ACC112 (cell line): ENCODE data around the gene DYNLT4.
A peak's percentile ranks its signal among the peaks of the same experiment; 100 is the strongest.

ENCODE experiments used
- H2AFZ ChIP-seq: fragments of 200-600 bp; sonication (generic); one replicate; pipeline ENCODE4 v1.6.0; 2017; ENCODE audit warnings: antibody characterized with exemption, low read length; ENCODE audit not compliant: unreplicated experiment
- H3K27ac ChIP-seq: fragments of 200-600 bp; sonication (generic); 2 replicates; pipeline ENCODE4 v1.5.1; 2014; ENCODE audit warnings: low read depth, mild to moderate bottlenecking, antibody characterized with exemption, low read length, moderate library complexity
- H3K27me3 ChIP-seq: fragments of 200-600 bp; sonication (generic); 2 replicates; pipeline ENCODE4 v1.6.1; 2014; ENCODE audit warnings: mild to moderate bottlenecking, antibody characterized with exemption, low read length, moderate library complexity, mixed read lengths; ENCODE audit not compliant: insufficient read depth
- H3K36me3 ChIP-seq: fragments of 200-600 bp; sonication (generic); 2 replicates; pipeline ENCODE4 v1.6.1; 2016; ENCODE audit warnings: mild to moderate bottlenecking, antibody characterized with exemption, low read length, moderate library complexity, mixed read lengths; ENCODE audit not compliant: insufficient read depth
- H3K4me1 ChIP-seq: fragments of 200-600 bp; sonication (generic); one replicate; pipeline ENCODE4 v1.6.1; 2016; ENCODE audit warnings: low read length, mixed read lengths; ENCODE audit not compliant: insufficient read depth, unreplicated experiment, control insufficient read depth
- H3K4me3 ChIP-seq: fragments of 200-600 bp; sonication (generic); 2 replicates; pipeline ENCODE4 v1.5.1; 2014; ENCODE audit warnings: mild to moderate bottlenecking, low read depth, low read length
- H3K79me2 ChIP-seq: fragments of 200-600 bp; sonication (generic); one replicate; pipeline ENCODE4 v1.6.0; 2016; ENCODE audit warnings: low read length; ENCODE audit not compliant: control insufficient read depth, unreplicated experiment, insufficient read depth

DYNLT4 gene, protein sequence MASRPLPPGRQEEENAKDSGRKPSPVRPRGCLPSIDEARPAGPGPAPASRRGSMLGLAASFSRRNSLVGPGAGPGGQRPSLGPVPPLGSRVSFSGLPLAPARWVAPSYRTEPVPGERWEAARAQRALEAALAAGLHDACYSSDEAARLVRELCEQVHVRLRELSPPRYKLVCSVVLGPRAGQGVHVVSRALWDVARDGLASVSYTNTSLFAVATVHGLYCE

DNA sequence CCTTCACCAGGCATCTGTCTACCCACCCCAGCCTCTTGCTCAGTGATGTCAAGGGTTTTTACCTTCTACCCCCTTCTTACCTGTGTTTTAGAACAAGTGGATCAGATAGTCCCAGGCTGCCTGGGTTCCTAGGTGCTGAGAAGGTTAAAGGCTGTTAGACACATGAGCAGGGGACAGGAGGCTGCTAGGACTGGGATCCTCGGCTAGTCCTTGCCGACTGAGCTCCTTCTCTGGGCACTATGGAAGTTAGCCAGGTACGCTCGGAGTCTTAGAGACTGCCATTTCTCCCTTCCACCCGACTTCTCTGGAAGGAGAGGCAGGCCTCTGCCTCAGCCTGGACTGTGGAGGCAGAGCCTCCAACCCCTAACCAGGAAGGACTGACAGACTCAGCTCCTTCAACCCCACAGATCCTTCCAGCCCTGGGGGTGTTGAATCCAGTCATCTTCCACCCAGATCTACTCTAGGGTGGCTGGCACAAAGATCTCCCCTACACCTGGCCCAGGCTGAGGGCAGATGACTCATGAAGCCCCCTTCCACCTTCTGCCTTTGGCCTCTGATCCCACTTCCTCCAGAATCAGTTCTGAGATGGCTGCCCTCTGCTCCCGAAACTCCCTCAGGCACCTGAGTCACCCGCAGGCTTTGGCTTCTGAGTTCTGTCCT, at the start of gene DYNLT4:
DYNLT4 (minus strand) TSS at position 648 of the 660 bp plus-strand sequence. CDS start 683 bp downstream, outside the sequence.
- H2AFZ ChIP-seq: no peak within 1 kb of the TSS
- peaks cover 23% of the 10 kb centered on the region; the same call in 1 of the 2 replicates for H3K36me3 ChIP-seq
- peak within 1 kb of the TSS; percentile 72 for H3K4me3 ChIP-seq
- no peaks in the 10 kb centered on the region for H3K27me3 ChIP-seq
- H3K4me1 ChIP-seq: peaks cover 79% of the 10 kb centered on the region
- H3K27ac ChIP-seq: peak within 1 kb of the TSS; percentile 99
- H3K79me2 ChIP-seq: peaks cover 39% of the 10 kb centered on the region

DNA sequence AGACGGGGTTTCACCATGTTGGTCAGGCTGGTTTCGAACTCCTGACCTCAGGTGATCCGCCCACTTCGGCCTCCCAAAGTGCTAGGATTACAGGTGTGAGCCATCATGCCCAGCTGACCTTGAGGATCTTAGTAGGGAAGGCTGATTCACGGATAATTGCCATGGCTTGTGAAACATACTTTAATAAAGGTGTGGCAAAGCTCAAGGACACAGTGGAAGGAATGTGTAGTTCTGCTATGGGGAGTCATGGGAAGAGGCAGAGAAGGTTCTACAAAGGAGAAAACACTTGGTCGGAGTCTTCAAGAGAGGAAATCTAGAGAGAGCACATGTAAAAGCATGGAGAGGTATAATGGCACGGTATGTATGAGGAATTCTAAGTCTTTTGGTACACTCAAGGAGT, 48.6 kb upstream of the DYNLT4 start:
- no peaks in the 10 kb centered on the region; the same call in 1 of the 2 replicates for H3K36me3 ChIP-seq
- H3K79me2 ChIP-seq: no peaks in the 10 kb centered on the region
- no peak overlapping the region for H3K27ac ChIP-seq

DNA sequence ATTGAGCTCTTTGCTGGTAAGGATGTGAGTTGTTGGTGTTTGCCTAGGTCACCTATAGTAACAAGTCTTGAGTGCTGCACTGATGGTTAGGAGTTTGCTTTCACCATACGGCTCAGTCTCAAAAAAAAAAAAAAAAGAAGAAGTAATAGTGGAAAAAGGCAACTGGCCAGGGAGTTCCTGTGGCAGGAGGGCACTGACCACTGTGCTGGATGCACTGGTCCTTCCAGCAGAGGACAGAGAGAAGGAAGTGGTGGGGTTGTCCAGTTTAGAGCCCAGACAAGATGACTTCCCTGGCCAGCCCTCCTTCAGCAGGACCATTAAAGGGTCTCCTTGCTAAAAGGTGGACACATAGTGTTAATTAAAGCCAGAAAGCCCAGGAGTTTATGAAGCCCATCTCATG, 47.8 kb upstream of the DYNLT4 start:
- no peaks in the 10 kb centered on the region for H3K4me1 ChIP-seq
- no peaks in the 10 kb centered on the region; the same call in 1 of the 2 replicates for H3K36me3 ChIP-seq
- no peak overlapping the region for H3K27ac ChIP-seq
- no peak overlapping the region for H2AFZ ChIP-seq
- no peak overlapping the region for H3K4me3 ChIP-seq
- no peaks in the 10 kb centered on the region for H3K27me3 ChIP-seq
- H3K79me2 ChIP-seq: no peaks in the 10 kb centered on the region

More for the DNA sequence above, 48.6 kb upstream of the DYNLT4 start:
- Histone ChIP-seq H2AFZ (no peak overlapping the region), H3K27me3 (no peaks in the 10 kb centered on the region), H3K4me3 (no peak overlapping the region), H3K4me1 (no peaks in the 10 kb centered on the region)

DNA sequence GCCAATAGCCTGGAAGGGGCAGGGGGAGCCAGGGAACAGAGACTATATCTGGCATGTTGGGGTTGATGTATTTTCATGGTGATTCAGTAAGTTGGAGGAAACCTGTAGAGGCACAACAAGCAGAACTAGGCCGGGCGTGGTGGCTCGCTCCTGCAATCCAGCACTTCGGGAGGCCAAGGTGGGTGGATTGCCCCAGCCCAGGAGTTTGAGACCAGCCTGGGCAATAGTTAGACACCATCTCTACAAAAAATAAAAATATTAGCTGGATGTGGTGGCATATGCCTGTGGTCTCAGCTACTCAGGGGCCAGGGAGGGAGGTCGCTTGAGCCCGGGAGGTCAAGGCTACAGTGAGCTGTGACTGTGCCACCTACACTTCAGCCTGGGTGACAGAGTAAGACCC, 46.0 kb upstream of the DYNLT4 start:
- H2AFZ ChIP-seq: no peak overlapping the region
- no peaks in the 10 kb centered on the region for H3K4me1 ChIP-seq
- no peak overlapping the region for H3K27ac ChIP-seq
- H3K4me3 ChIP-seq: no peak overlapping the region
- no peaks in the 10 kb centered on the region; the same call in 1 of the 2 replicates for H3K36me3 ChIP-seq
- no peaks in the 10 kb centered on the region for H3K79me2 ChIP-seq
- no peaks in the 10 kb centered on the region for H3K27me3 ChIP-seq

DNA sequence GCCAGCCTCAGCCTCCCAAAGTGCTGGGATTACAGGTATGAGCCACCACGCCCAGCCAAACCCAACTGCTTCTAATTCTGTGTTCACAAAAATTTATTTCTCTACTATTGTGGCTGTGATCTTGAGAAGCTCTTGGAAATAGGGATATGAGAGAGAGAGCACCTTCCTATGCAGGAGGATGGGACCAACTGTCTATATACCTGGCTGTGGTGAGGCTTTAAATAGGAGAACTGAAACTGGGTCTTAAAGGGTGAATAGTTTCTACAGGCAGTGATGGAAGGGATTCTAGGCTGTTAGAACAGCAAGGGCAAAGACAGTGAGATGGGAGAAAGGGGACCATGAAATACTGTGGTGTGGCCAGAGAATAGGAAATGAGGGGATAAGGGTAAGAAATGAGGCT, 44.2 kb upstream of the DYNLT4 start:
- Histone ChIP-seq H3K27ac (no peak overlapping the region), H3K4me1 (no peaks in the 10 kb centered on the region), H2AFZ (no peak overlapping the region), H3K79me2 (no peaks in the 10 kb centered on the region), H3K4me3 (no peak overlapping the region), H3K27me3 (no peaks in the 10 kb centered on the region), H3K36me3 (no peaks in the 10 kb centered on the region; the same call in 1 of the 2 replicates)

DNA sequence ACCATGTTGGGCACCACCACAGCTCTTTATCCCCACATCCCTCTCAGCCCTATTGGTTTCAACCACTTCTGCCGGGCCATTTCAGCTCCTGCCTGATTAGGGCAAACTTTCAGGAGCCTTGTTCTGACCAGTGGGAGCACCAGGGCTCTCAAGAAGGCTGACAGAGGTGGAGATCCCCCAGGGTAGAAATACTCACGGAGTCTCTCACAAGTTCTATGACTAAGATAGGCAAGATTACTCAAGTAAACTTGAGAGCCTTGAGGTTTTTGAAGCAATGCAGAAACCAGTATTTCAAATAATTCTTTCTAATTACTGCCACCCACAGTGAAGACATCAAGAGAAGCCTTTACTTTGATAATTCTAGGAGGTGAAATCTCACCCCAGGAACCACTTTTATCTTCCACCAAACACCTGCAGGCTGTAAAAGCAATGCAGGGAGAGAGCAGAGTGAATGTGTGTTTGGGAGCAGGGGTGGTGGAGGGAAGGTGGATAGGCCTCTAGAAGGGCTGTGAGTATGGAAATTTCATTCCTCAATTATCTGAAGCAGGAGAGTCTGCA, 42.5 kb upstream of the DYNLT4 start:
- H3K79me2 ChIP-seq: no peaks in the 10 kb centered on the region
- H3K36me3 ChIP-seq: no peaks in the 10 kb centered on the region; the same call in 1 of the 2 replicates
- no peaks in the 10 kb centered on the region for H3K27me3 ChIP-seq
- no peaks in the 10 kb centered on the region for H3K4me1 ChIP-seq
- H3K4me3 ChIP-seq: no peak overlapping the region
- H2AFZ ChIP-seq: no peak overlapping the region
- no peak overlapping the region for H3K27ac ChIP-seq

DNA sequence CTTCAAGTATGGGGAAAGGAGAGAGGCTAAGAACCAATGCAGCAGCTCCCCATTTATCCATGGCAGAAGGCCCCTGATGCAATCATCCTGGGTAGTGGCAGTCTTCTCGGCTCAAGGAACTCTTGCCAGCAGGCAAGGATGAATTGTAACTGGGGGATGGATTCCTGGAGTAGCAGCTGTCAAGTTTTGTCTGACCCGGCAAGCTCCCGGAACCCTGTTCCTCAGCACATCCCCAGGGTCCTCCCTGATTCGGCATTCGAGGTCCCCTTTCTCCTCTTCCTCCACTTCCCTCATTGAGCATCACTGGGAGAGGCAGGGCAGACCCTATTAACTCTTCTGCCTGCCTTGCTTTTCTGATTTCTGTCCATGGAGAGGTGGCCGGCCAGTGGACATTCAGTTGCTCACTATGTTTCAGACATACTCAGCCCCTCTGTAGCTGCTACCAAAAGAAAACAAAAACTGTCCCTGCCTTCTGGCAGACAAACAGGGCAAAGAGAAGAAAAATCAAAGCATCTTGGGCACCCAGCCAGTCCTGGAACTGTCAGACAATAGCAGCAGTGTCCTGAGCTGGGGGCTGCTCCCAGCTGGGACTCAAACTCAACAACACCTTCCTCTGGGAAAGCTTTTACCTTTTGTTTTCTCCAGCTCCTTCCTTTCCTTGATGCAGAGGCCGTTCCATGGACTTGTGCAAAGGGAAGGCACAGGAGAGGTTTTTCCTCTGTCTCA, 41.5 kb upstream of the DYNLT4 start:
- Histone ChIP-seq H3K4me1 (no peaks in the 10 kb centered on the region), H3K4me3 (no peak overlapping the region), H3K27ac (no peak overlapping the region), H3K36me3 (no peaks in the 10 kb centered on the region; the same call in 1 of the 2 replicates), H3K27me3 (no peaks in the 10 kb centered on the region), H2AFZ (no peak overlapping the region), H3K79me2 (no peaks in the 10 kb centered on the region)

DNA sequence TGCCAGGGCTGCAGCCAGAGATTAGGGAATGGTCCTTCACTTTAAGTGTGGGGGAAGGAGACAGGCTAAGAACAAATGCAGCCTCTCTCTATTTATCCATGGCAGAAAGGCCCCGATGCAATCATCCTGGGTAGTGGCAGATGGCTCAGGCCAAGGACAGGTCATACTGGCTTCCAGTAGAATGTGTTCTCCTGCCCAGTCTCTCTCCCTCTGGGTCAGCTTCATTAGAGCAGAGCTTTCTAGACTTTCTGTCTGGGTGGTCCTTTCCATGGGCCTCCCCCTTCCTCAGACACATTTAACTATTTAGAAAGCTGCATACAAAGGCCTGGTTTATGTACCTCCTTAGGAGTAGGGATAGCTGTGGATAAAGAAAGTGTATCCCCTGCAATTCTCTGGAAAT, 40.7 kb upstream of the DYNLT4 start:
- Histone ChIP-seq H3K36me3 (no peaks in the 10 kb centered on the region; the same call in 1 of the 2 replicates), H3K27me3 (no peaks in the 10 kb centered on the region)

DNA sequence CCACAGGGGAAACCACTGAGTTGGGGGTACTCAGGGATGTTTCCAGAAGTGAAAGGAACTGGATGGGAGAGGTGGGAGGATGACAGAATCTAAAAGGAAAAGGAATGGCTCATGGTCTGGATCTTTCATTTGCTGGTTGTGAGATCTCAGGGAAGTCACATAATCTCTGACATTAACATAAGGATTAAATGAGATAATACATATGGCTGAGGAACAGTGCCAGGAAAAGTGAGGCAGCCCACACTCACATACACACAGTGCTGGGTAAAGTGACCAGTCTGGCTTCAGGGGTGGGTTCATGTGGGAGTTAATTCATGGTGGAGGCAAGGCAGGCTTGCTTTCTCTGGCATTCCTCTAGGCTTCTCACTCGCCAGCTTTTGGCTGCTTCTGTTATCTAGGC, 39.8 kb upstream of the DYNLT4 start:
- Histone ChIP-seq H2AFZ (no peak overlapping the region), H3K27me3 (no peaks in the 10 kb centered on the region), H3K4me3 (no peak overlapping the region), H3K4me1 (no peaks in the 10 kb centered on the region), H3K36me3 (no peaks in the 10 kb centered on the region; the same call in 1 of the 2 replicates), H3K27ac (no peak overlapping the region), H3K79me2 (no peaks in the 10 kb centered on the region)

More for the DNA sequence above, 40.7 kb upstream of the DYNLT4 start:
- no peak overlapping the region for H3K4me3 ChIP-seq
- no peaks in the 10 kb centered on the region for H3K4me1 ChIP-seq
- no peaks in the 10 kb centered on the region for H3K79me2 ChIP-seq
- H3K27ac ChIP-seq: no peak overlapping the region
- no peak overlapping the region for H2AFZ ChIP-seq

DNA sequence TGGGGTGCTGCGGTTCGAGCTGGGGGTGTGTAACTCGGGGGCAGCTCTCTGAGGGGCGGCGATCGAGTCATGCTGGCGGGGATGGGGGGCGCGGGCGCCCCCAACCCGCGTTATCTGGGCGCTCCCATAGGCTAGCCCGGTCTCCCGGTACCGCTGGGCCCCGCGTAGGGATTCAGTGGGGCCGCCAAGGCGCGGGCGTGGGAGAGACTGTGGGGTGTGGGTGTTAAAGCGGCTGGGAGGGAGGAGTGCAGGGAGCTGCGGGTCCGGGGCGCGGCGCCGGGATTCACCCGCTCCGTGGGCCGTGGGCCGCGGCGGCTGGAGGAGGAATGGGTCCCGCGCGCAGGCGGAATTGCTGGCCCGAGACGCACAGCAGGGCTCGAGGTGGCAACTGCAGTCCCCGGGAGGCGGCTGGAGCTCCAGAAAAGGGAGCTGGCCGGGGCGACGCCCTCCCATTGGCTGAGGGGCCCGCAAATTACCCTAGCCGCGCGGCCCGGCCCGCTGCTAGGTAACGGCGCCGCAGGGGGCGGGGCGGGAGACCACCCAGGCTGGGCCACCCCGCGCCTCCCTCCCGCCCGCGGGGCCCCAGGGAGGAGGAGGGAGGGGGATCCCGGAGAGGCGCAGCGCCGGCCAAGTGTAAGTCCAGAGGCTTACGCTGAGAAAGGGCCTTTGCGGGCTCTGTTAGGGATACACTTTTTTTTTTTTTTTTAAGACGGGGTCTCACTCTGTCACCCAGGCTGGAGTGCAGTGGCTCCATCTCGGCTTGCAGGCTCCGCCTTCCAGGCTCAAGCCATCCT, 35.9 kb upstream of the DYNLT4 start, which contains the start of gene PTCH2:
PTCH2 (minus strand) TSS at position 392 of the 794 bp plus-strand sequence; CDS start at position 71, 321 bp downstream.
- H3K4me1 ChIP-seq: no peaks in the 10 kb centered on the region
- H2AFZ ChIP-seq: peak within 1 kb of the TSS; percentile 86
- H3K4me3 ChIP-seq: peak within 1 kb of the TSS; percentile 77
- no peaks in the 10 kb centered on the region for H3K36me3 ChIP-seq
- H3K79me2 ChIP-seq: no peaks in the 10 kb centered on the region
- no peak within 1 kb of the TSS for H3K27ac ChIP-seq
- H3K27me3 ChIP-seq: no peaks in the 10 kb centered on the region
